GM12864 (cell line): ENCODE results near the gene IFT122.
"Not testable (repeated sequence)": the region's sequence is repeated elsewhere in the genome, so short reads cannot be mapped to it uniquely, and the experiment has no call there.

Experiments
- DNase-seq: peaks from one replicate; pipeline ENCODE4 v3.0.0-alpha.2; 2011; ENCODE audit warnings: low read depth
- H3K4me3 ChIP-seq: 2 replicates; pipeline ENCODE4 v1.5.1; 2011; ENCODE audit warnings: mild to moderate bottlenecking, low read depth, low read length, control low read depth
- TF ChIP-seq, protein P1 (sequence below): IDR thresholded peaks from 2 replicates; pipeline ENCODE4 v1.5.1; 2011; ENCODE audit warnings: low read depth, mild to moderate bottlenecking, moderate library complexity, low read length, control low read depth, inconsistent platforms; ENCODE audit errors: missing control alignments

The IFT122 gene

DNA sequence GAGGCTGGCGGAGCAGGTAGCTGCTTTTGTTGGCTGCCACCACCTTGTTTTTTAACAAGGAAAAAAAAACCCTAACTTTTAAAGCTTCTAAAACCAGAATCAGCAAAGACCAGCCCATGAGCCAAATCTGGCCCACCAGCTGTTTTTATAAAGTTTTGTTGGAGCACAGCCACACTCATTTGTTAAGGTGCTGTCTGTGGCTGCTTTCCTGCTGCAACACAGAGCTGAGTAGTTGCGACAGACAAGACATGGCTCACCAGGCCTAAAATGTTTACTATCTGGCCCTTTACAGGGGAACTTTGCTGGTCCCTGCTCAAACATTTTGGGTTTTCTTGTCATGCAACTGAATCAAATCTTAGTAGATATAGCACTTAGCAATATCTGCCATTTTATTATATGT lies 30.5 kb upstream of the IFT122 start:
- DNase-seq: no peak
- TF ChIP-seq, protein P1, sequence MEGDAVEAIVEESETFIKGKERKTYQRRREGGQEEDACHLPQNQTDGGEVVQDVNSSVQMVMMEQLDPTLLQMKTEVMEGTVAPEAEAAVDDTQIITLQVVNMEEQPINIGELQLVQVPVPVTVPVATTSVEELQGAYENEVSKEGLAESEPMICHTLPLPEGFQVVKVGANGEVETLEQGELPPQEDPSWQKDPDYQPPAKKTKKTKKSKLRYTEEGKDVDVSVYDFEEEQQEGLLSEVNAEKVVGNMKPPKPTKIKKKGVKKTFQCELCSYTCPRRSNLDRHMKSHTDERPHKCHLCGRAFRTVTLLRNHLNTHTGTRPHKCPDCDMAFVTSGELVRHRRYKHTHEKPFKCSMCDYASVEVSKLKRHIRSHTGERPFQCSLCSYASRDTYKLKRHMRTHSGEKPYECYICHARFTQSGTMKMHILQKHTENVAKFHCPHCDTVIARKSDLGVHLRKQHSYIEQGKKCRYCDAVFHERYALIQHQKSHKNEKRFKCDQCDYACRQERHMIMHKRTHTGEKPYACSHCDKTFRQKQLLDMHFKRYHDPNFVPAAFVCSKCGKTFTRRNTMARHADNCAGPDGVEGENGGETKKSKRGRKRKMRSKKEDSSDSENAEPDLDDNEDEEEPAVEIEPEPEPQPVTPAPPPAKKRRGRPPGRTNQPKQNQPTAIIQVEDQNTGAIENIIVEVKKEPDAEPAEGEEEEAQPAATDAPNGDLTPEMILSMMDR: no peak
- H3K4me3 ChIP-seq: no peak overlapping the region

DNA sequence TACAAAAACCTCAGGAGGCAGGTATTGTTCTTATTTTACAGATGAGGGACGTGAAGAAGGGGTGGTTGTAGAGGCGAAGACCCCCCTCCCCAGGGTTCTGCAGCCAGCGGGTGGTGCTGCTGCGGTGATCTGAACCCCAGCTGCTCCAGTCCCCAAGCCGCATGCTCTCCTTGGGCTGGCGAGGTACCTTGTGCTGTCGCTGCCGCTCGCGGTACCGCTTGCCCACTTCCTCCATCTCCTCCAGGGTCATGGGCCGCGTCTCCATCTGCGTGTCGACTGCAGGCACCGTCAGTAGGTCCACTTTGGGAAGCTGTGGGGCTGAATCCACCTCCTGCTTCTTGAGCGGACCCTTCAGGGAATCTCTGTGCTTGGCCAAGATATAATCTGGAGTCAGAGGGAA lies 29.1 kb upstream of the IFT122 start:
- TF ChIP-seq, protein P1: no peak
- no peak overlapping the region for H3K4me3 ChIP-seq
- DNase-seq: no peak

DNA sequence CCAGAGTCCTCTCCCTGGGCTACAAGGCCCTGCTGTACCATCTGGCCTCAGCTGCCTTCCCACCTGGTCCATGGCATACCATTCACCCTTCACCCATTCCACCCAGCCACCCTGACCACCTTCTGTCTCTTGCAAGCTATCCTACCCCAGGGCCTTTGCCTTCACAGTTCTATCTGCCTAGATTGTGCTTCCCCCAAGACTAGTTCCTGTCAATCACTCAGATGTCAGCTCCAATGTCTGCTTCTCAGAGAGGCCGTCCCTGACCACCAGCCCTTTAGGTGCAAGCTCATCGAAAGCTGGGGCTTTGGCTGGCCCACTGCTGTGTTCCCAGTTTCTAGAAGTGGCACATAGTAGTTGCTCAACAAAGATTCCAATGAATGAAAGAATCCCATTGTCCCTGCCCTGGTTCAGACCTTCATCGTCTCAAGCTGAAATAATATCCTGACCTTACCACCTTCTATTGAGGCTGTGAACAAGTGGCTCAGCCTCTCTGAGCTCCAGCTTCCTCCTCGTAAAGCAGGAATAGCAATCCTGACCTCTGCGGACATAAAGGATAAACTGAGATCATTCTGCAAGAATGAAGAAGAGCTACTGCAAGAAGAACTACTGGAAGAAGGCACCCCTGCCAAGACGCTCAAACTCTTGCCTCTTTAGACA lies 27.4 kb upstream of the IFT122 start:
- DNase-seq: no peak
- no peak overlapping the region for H3K4me3 ChIP-seq
- TF ChIP-seq, protein P1: no peak

DNA sequence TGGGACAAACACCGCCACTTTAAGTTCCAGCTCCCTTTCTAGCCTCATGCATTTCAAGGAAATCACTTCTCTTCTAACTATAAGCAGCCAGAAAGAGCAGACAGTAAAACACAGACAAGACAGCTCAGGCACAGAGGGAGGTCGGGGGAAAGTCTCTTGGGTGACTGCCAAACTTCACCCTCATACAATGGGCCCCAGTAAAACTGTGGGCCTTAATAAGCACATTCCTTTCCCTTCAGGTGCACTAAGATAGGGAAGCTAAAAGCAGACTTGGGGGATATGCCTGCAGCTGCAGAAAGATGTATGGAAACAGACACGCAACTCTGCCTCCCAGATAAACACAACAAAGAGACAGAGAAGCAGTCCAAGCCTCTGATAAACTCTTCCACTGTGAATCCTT lies 26.8 kb upstream of the IFT122 start:
- not testable (repeated sequence) for DNase-seq, H3K4me3 ChIP-seq

DNA sequence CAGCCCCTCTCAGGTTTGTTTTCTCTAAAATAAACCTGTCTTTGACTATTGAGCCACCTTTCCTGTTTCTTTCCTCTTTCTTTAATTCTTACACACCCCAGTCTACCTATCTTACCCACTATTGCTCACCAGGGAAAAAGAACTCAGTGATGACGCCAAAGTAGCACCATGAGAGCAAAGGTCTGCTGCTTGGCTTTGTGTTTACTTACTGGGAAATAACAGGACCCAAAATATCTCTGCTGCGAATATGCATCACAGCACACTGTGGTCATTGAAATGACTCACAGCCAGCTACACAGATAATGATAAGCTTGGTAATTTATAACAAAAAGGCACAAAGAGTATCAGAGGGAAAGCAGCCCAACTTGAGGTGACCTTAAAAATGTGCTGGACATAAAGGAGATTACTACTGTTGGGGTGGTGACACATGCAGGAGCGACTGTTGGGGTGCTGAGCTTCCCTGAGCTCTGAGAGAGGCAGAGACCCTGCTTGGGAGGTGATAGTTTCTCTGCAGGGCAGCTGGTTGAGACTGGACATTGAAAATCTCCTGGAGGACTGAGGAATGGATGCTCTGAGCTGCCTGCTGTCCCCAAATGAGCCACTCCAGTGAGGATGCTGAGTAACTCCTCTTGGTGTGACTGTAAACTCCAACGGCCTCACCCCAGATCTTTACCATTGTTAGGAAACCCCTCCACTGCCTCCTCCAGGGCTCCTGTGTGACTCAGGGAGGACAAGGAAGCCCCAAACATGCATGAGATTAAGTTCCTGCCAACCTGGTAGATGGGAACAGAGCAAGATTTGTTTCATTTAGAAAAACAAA lies 26.1 kb upstream of the IFT122 start:
- DNase-seq: no peak
- H3K4me3 ChIP-seq: no peak overlapping the region
- TF ChIP-seq, protein P1: no peak

DNA sequence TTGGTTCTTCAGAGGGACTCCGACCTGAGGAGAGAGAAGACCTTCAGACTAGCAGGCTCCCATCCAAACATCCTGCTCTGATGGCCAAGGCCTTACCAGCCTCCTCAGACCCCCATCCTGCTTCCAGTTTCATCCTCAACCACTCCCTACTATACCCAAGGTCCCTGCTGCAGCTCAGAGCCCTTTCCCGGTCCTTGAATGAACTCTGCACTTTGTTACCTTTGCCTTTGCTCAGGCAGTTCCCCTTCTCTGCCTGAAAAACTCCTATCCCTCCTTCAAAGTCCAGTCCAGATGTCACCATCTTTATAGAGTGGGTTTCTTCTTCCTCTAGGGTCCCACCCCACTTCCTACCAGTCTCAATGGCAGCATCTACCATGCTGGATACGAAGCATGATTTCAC lies 24.6 kb upstream of the IFT122 start:
- TF ChIP-seq, protein P1: no peak
- H3K4me3 ChIP-seq: no peak overlapping the region

DNA sequence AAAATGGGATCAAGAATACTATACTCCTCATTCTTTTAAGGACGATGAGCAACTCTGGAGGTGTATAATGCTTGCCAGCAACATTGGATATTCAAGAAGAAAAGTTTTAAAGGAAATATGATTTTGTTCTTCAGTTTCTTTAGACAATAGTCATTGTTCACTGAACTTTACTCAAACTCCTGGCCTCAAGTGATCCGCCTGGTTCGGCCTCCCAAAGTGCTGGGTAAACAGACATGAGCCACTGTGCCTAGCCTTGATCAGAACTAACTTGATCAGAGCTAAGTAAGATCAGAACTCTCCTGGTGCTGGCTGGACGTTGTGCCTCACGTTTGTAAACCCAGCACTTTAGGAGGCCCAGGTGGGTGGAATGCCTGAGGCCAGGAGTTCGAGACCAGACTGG lies 24.2 kb upstream of the IFT122 start:
- no peak for DNase-seq
- TF ChIP-seq, protein P1: no peak
- H3K4me3 ChIP-seq: no peak overlapping the region

More for the DNA sequence above, 24.6 kb upstream of the IFT122 start:
- DNase-seq: no peak
